Naive thymus-derived CD8-positive, alpha-beta T cell (primary cell): ENCODE data around the gene DAB2IP. TPM values are rescaled to one million over a fixed set of nuclear protein-coding genes. Genes with fewer than 3 reads are reported as not detected.

Experiments
- ATAC-seq, 2 donors: fragments of 150-1000 bp; cut with Tn5 transposase in 1 of 2; sonication (Bioruptor Pico), chemical (Tn5 transposase) in 1 of 2; 1 replicate in 1 of 2; 2 replicates in 1 of 2; pipeline ENCODE4 v1.10.0; 2021; ENCODE audit warnings: mild to moderate bottlenecking in 2 of 2, moderate library complexity in 2 of 2
- POLR2A ChIA-PET: fragments of 350-600 bp; sonication (Branson Sonifier 250); formaldehyde crosslinking; loops from one replicate; lab custom pipeline; 2021; ENCODE audit warnings: antibody characterized with exemption; lab: Charles Lee
- DNase-seq, 10 donors: peaks; one replicate each; pipeline versions ENCODE4 v3.0.0 to v3.0.0-alpha.2; 2020 to 2022
- H3K27ac Mint-ChIP-seq, 10 donors: one replicate each; pipeline ENCODE4 v1.8.0; 2020 to 2022; ENCODE audit warnings: mild to moderate bottlenecking in 10 of 10, mixed read lengths in 10 of 10, moderate library complexity in 4 of 10, inconsistent platforms in 1 of 10
- H3K27me3 Mint-ChIP-seq, 5 donors: one replicate each; pipeline ENCODE4 v1.8.0; 2021 to 2022; ENCODE audit warnings: mixed read lengths in 5 of 5
- H3K36me3 Mint-ChIP-seq, 3 donors: one replicate each; pipeline ENCODE4 v1.8.0; 2020 to 2022; ENCODE audit warnings: mixed read lengths in 3 of 3, mild to moderate bottlenecking in 2 of 3, inconsistent platforms in 1 of 3
- H3K4me1 Mint-ChIP-seq, 4 donors: one replicate each; pipeline ENCODE4 v1.8.0; 2021 to 2022; ENCODE audit warnings: mixed read lengths in 4 of 4
- H3K4me3 Mint-ChIP-seq, 10 donors: one replicate each; pipeline ENCODE4 v1.8.0; 2020 to 2022; ENCODE audit warnings: mild to moderate bottlenecking in 10 of 10, mixed read lengths in 10 of 10, moderate library complexity in 6 of 10, inconsistent platforms in 1 of 10
- H3K9me3 Mint-ChIP-seq, 9 donors: one replicate each; pipeline ENCODE4 v1.8.0; 2020 to 2022; ENCODE audit warnings: mixed read lengths in 9 of 9, mild to moderate bottlenecking in 3 of 9, inconsistent platforms in 1 of 9, moderate library complexity in 1 of 9
- polyA plus RNA-seq, 3 donors: library from polyadenylated mRNA; unstranded; fragments of 300-500 nt; fragmentation: Illumina TruSeq; gene quantifications; one replicate each; pipeline ENCODE4 v1.2.3, GENCODE V29; 2021
- total RNA-seq, 8 experiments: library from RNA in 2 of 8; stranded (reverse) in 2 of 8; gene quantifications; one replicate each; pipeline ENCODE4 v1.2.3 and lab custom pipeline; 2021 to 2026

The DAB2IP gene
- total and polyA plus RNA-seq, 5 experiments from 2014 or later: not detected

DNA sequence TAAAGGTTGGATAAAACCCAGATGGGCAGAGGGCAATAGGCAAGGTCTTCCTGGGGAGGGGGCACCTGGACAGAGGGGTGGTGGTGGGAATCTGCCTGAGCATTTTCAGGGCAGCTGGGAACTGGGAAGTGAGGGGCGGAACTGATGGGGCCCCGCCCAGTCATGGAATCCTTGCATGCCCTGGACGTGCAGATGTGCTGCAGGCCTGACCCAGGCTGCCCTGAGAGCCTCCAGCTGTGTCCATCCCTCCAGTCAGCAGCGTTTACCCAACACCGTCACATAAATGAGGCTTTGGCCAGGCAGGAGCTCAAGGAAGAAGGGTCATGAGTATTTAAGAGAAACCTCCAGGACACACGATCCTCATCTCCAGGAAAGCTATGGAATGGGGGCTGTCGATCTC, 70.3 kb downstream of the DAB2IP start:
- POLR2A ChIA-PET: no interaction called here
- peaks cover 0 to 7% (median 3%) of the 10 kb centered on the region in 5 donors for H3K27me3 Mint-ChIP-seq
- no peak overlapping the region for H3K4me3 Mint-ChIP-seq

DNA sequence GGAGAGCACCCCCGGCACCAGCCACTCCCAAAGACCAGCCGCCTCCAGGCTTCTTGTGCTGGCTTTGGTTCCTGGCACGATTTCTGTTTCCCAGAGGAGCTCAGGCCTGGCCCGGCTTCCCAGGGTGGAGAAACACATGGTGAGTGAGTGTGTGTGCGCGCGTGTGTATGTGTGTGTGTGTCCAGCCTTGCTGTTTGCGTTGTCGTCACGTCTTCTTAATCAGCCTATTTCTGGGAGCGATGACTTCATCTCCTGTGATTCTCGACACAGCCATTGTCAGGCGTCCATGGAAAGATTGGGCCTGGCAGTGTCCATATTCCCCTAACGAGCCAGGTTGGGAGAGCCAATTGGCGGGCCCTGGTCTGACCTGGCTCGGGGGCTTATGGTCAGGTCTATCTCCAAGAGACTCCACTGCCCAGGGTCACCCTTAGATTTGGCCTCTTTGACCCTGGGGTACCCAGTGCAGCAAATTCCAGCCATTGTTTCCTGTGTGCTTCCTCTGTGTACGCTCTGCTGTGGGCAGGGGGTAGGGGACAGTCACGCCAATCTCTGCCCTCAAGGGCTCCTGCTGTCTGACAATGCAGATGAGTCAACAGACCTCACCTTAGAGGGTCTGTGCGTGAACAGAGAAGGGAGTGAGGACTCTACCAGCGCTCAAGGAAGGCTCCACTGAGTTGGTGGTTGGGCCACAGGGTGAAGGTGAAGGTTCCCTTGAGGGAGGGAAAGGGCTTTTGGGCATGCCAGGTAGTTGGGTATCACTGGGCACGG, 73.8 kb downstream of the DAB2IP start:
- no peak for ATAC-seq
- no peak for DNase-seq
- H3K27ac Mint-ChIP-seq: peak overlapping the region in 1 of 10 donors; percentile 63
- POLR2A ChIA-PET: no interaction called here
- H3K4me1 Mint-ChIP-seq: no peaks in the 10 kb centered on the region
- H3K27me3 Mint-ChIP-seq: peaks cover 0 to 7% (median 3%) of the 10 kb centered on the region in 5 donors
- no peaks in the 10 kb centered on the region for H3K9me3 Mint-ChIP-seq
- H3K36me3 Mint-ChIP-seq: no peaks in the 10 kb centered on the region
- no peak overlapping the region for H3K4me3 Mint-ChIP-seq

More for the DNA sequence above, 70.3 kb downstream of the DAB2IP start:
- ATAC-seq (no peak), DNase-seq (no peak)
- H3K27ac Mint-ChIP-seq: no peak overlapping the region
- no peaks in the 10 kb centered on the region for H3K9me3 Mint-ChIP-seq
- H3K4me1 Mint-ChIP-seq: peaks cover 0 to 2% (median 0%) of the 10 kb centered on the region in 4 donors
- H3K36me3 Mint-ChIP-seq: no peaks in the 10 kb centered on the region

DNA sequence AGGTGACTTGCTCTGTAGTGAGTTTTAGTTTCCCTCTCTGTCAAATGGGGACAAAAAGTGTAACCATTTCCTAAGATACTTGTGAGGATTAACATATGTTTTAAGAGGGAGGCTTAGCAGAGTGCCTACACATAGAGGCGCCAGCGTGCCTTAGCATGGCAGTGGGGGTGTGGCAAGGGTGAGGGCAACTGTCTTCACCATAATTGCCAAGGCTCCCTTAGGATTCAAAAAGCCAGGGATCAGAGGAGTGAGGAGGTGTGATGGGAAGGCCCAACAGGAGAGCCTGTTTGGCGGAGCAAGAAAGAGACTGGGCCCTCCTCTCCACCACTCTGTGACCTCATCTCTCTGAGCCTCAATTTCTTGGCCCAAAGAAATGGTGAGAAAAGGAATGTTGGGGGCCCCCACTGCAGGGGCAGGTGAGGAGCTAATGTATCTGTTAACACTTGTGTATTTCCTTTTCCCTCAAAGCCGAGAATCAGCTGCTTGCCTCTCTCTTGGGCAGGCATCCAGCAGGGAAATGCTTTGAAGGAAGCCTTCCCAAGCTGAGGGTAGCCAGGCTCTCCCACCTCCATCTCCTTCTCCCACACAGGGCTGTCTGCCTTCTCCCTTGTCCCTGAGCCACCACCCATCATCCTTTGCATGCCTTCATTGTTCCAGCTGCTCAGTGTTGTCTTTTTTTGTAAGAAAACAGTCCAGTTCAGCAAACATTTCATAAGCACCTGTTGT, 76.0 kb downstream of the DAB2IP start:
- Mint-ChIP-seq H3K4me3 (no peak overlapping the region), H3K27me3 (peaks cover 2 to 14% (median 7%) of the 10 kb centered on the region in 5 donors), H3K9me3 (no peaks in the 10 kb centered on the region), H3K27ac (peak overlapping the region in 1 of 10 donors; percentile 68), H3K36me3 (no peaks in the 10 kb centered on the region), H3K4me1 (peaks cover 2 to 5% (median 4%) of the 10 kb centered on the region in 4 donors)
- DNase-seq: no peak
- POLR2A ChIA-PET: no interaction called here
- no peak for ATAC-seq

DNA sequence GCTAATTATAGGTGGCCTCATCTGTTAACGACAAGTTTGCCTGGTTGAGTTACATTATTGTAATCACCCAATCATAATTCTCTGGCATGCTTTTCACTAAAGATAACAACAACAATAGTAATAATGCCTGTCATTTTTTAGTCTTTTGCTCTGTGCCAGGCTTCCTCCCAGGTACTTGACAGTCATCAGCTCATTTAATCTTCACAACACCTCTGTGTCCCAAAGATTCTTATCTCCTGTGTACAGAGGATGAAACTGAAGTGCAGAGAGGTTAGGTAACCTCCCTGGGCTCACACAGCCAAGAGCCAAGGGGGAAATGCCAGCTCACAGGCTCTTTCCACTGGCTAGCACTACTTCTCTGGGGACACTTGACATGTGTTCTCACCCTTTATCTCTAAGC, 77.5 kb downstream of the DAB2IP start:
- Mint-ChIP-seq H3K4me3 (no peak overlapping the region), H3K36me3 (no peaks in the 10 kb centered on the region), H3K4me1 (peaks cover 3 to 15% (median 9%) of the 10 kb centered on the region in 4 donors), H3K27me3 (peaks cover 7 to 25% (median 13%) of the 10 kb centered on the region in 5 donors), H3K9me3 (no peaks in the 10 kb centered on the region), H3K27ac (no peak overlapping the region)
- DNase-seq (no peak), ATAC-seq (no peak)
- POLR2A ChIA-PET: no interaction called here

DNA sequence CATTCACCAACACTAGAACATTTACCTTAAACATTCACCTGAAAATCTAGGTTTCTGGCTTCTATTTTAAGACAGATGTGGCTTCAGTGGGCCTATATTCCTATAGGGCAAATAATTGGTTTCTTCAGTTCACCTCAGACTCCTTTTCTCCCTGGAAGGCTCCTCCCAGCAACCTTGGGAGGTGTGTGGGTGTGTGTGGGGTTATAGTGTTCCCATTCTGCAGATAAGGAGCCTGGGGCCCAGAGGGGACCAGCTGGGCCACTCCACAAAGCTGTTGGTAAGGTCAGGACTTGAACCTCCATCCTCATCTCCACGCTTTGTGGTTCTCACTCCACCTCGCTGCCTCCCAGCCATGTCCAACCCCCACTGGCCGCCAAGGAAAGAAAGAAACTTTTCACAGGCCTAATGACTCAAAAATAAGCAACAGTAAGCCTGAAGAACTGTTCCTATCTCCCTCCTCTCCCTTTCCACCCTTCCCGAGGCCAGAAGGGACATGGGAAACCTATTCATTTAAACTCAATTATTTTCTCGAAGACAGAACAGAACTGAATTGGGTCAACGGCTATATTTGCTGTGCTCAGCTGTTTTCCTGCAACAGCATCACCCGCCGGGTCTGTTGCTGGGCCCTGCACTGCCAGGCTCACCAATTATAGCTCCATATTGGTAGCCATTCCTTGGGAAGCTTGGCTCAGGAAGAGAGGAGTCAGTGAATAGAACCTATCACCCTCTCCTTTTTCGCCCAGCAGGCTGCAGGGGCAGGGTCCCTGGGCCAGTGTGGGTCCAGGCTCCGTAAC, 78.5 kb downstream of the DAB2IP start:
- H3K27ac Mint-ChIP-seq: no peak overlapping the region
- H3K36me3 Mint-ChIP-seq: no peaks in the 10 kb centered on the region
- DNase-seq (no peak), ATAC-seq (no peak)
- H3K9me3 Mint-ChIP-seq: no peaks in the 10 kb centered on the region
- no peak overlapping the region for H3K4me3 Mint-ChIP-seq
- POLR2A ChIA-PET: no interaction called here
- peaks cover 3 to 19% (median 10%) of the 10 kb centered on the region in 4 donors for H3K4me1 Mint-ChIP-seq
- H3K27me3 Mint-ChIP-seq: peaks cover 12 to 36% (median 20%) of the 10 kb centered on the region in 5 donors

DNA sequence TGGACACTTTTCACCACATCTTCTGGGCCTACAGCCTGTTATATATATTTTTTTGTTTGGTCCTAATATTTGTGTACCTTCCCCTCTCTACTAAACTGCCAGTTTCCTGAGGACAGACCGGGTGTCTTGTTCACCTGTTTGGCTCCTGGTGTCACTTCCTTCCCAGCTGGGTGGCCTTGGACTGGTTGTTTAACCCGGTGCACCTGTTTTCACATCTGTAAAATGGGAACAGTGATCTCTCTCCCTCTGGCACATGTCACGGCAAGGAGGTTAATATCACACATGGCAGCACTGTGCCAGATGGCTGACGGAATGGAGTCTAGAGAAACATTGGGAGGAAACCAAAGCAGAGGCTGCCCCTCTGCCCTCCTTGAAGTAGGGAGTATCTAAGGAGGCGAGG, 79.7 kb downstream of the DAB2IP start:
- POLR2A ChIA-PET: no interaction called here
- no peaks in the 10 kb centered on the region for H3K9me3 Mint-ChIP-seq
- no peak for DNase-seq
- H3K27ac Mint-ChIP-seq: no peak overlapping the region
- H3K4me3 Mint-ChIP-seq: no peak overlapping the region
- H3K36me3 Mint-ChIP-seq: no peaks in the 10 kb centered on the region
- no peak for ATAC-seq
- peaks cover 14 to 47% (median 30%) of the 10 kb centered on the region in 5 donors for H3K27me3 Mint-ChIP-seq
- H3K4me1 Mint-ChIP-seq: peaks cover 7 to 26% (median 17%) of the 10 kb centered on the region in 4 donors

DNA sequence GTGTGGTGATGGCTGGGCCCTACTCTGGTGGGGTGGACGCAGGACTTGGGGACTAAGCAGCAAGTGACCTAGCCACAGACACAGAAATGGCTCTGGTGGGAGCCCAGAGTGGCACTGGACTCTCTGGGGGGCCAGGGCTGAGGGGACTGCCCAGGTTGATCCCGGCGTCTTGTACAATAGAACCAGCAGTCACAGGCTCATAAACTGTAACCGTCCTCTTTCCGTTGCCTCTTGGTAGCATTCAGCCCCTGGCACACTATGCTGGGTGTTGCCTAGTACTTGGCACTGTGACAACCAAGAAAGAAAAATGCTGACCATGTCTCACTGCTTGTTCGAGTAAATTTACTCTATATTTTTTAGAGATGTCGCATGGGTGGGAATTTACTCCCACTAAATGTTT, 80.5 kb downstream of the DAB2IP start:
- H3K4me3 Mint-ChIP-seq: no peak overlapping the region
- H3K27me3 Mint-ChIP-seq: peaks cover 14 to 55% (median 34%) of the 10 kb centered on the region in 5 donors
- H3K9me3 Mint-ChIP-seq: no peaks in the 10 kb centered on the region
- DNase-seq: no peak
- no peaks in the 10 kb centered on the region for H3K36me3 Mint-ChIP-seq
- ATAC-seq: no peak
- H3K27ac Mint-ChIP-seq: peak overlapping the region in 2 of 10 donors; percentile 53 to 78
- POLR2A ChIA-PET: no interaction called here
- peaks cover 7 to 29% (median 22%) of the 10 kb centered on the region in 4 donors for H3K4me1 Mint-ChIP-seq

DNA sequence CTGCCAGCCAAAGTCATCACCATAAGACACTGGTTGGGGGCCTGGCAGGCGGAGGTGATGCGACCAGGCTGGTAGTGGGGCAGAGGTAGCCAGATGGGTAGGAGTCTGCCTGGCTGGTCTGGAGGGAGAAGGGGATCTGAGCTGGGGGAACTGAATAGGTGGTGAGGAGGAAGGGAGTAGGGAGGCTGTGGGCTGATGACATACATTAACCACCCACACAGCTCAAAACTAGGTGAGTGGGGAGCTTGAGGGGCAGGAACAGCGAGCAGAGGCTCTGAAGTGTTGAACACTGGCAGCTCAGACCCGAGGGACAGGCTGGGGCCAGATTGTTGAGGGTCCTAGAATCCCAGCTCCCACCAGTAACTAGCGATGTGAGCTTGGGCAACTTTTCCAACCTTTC, 81.0 kb downstream of the DAB2IP start:
- DNase-seq (no peak), ATAC-seq (no peak)
- Mint-ChIP-seq H3K4me1 (peaks cover 7 to 29% (median 22%) of the 10 kb centered on the region in 4 donors), H3K4me3 (peak overlapping the region in 2 of 10 donors; percentile 34 to 43), H3K27me3 (peaks cover 14 to 57% (median 33%) of the 10 kb centered on the region in 5 donors), H3K27ac (peak overlapping the region in 2 of 10 donors; percentile 59 to 78), H3K9me3 (no peaks in the 10 kb centered on the region), H3K36me3 (no peaks in the 10 kb centered on the region)
- POLR2A ChIA-PET: no interaction called here

DNA sequence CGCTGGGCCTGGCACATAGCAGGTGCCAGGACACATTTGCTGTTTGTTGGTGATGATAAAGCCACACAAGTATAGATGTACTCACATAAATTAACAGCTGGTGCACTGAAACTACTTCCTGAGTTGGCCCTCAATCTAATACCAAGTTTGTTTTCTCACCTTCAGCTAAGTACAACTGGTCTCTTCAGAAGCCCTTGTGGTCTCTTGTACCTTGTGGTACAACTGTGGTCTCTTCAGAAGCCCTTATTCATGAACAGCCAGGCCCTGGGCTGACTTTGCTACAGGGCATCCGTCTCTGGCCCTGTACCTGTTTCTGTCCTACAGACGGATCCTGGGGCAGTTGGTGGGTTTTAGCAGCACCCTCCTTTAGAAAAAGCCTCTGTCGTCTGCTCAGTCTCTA, 81.5 kb downstream of the DAB2IP start:
- H3K36me3 Mint-ChIP-seq: no peaks in the 10 kb centered on the region
- H3K4me3 Mint-ChIP-seq: no peak overlapping the region
- peaks cover 14 to 57% (median 33%) of the 10 kb centered on the region in 5 donors for H3K27me3 Mint-ChIP-seq
- no peaks in the 10 kb centered on the region for H3K9me3 Mint-ChIP-seq
- peak overlapping the region in 4 of 10 donors; percentile 2 to 78 (median 46) for H3K27ac Mint-ChIP-seq
- ATAC-seq (no peak), DNase-seq (peak in 1 of 10 donors; percentile 23)
- POLR2A ChIA-PET: no interaction called here
- H3K4me1 Mint-ChIP-seq: peaks cover 7 to 29% (median 22%) of the 10 kb centered on the region in 4 donors

DNA sequence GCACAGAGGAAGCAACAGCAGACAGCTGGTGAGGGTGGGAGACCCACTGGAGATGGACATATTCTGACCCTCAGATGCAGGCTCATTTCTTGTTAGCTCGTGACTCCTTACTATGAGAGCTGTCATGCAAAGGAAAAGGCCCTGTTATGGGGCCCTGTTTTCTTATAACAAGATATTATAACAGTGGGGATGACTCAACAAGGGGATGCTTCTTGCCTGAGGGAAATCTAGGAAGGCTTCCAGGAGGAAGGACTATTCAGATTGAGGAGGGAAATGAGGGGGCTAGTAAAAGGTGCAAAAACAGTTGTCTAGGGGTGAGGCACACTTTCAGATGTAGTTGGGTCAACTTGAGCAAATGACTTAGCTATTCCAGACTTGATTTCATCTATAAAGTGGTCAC, 83.0 kb downstream of the DAB2IP start:
- ATAC-seq (no peak), DNase-seq (no peak)
- Mint-ChIP-seq H3K4me3 (no peak overlapping the region), H3K4me1 (peaks cover 7 to 29% (median 22%) of the 10 kb centered on the region in 4 donors), H3K9me3 (no peaks in the 10 kb centered on the region), H3K27ac (no peak overlapping the region), H3K27me3 (peaks cover 14 to 65% (median 35%) of the 10 kb centered on the region in 5 donors), H3K36me3 (no peaks in the 10 kb centered on the region)
- POLR2A ChIA-PET: no interaction called here

DNA sequence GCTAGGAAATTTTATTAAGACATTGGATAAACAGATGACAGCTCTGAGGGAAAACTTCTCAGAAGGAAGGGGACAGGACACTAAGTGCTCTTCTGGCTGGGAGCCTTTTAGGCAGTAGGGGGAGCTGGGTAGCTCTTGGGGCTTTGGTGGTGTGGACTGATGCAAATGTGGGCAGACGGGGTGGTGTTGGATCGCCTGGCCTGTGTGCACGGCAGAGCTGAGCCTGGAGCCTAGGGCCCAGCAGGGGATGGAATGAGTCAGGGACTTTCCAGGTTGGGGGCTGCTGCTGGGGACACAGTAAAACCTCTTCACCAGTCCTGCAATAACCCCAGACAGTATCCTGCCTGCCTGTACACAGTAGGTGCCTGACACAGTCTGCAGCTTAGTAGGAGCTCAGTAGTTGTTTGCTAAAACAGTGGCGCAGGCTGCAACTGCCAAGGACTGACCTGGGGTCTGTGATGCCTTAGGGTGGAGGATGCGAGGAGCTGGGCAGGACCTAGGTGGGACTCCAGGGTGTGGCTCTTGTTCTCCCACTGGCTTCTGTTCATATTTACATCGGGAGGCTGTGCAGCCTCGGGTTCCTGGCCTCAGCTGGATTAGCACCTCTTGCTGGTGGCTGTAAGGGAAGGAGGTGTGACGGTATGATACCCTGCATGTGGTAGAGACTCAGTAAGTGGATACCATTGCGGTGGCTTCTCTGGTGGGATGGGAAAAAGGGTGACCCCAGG, 83.8 kb downstream of the DAB2IP start:
- POLR2A ChIA-PET: no interaction called here
- Mint-ChIP-seq H3K4me1 (peaks cover 7 to 29% (median 22%) of the 10 kb centered on the region in 4 donors), H3K27ac (no peak overlapping the region), H3K9me3 (no peaks in the 10 kb centered on the region), H3K36me3 (no peaks in the 10 kb centered on the region), H3K27me3 (peaks cover 14 to 70% (median 35%) of the 10 kb centered on the region in 5 donors), H3K4me3 (peak overlapping the region in 3 of 10 donors; percentile 2 to 31 (median 9))
- peak in 1 of 2 donors; percentile 35 for ATAC-seq
- no peak for DNase-seq
